Thymus (tissue), 11 donors: ENCODE data around the gene HLA-C. TPM values are rescaled to one million over a fixed set of nuclear protein-coding genes. Genes with fewer than 3 reads are reported as not detected.
"Not testable (repeated sequence)": the region's sequence is repeated elsewhere in the genome, so short reads cannot be mapped to it uniquely, and the experiment has no call there.

Experiments used
- DNase-seq, 9 donors: peaks; one replicate each; pipeline ENCODE4 v3.0.0-alpha.2; 2013; ENCODE audit warnings: low spot score in 9 of 9, low read depth in 6 of 9, missing footprints in 1 of 9
- H3K27ac ChIP-seq, 2 donors: one replicate each; pipeline ENCODE4 v1.5.1; 2013; ENCODE audit warnings: control low read depth in 1 of 2, low read depth in 1 of 2, low read length in 1 of 2, mild to moderate bottlenecking in 1 of 2, moderate library complexity in 1 of 2
- H3K27me3 ChIP-seq, 2 donors: one replicate each; pipeline ENCODE4 v1.5.1; 2013; ENCODE audit warnings: low read length in 1 of 2; ENCODE audit not compliant: control insufficient read depth in 2 of 2, insufficient read depth in 1 of 2
- H3K36me3 ChIP-seq, 2 donors: one replicate each; pipeline ENCODE4 v1.5.1; 2013; ENCODE audit warnings: low read length in 1 of 2, mild to moderate bottlenecking in 1 of 2, moderate library complexity in 1 of 2; ENCODE audit not compliant: control insufficient read depth in 2 of 2, insufficient read depth in 2 of 2
- H3K4me1 ChIP-seq, 2 donors: one replicate each; pipeline ENCODE4 v1.5.1; 2013; ENCODE audit warnings: low read length in 2 of 2; ENCODE audit not compliant: control insufficient read depth in 2 of 2, insufficient read depth in 2 of 2
- H3K4me3 ChIP-seq, 2 donors: one replicate each; pipeline ENCODE4 v1.5.1; 2013; ENCODE audit warnings: low read length in 2 of 2, control low read depth in 1 of 2, mild to moderate bottlenecking in 1 of 2
- H3K9me3 ChIP-seq, 2 donors: one replicate each; pipeline ENCODE4 v1.5.1; 2013; ENCODE audit warnings: low read length in 1 of 2, mild to moderate bottlenecking in 1 of 2; ENCODE audit not compliant: control insufficient read depth in 2 of 2, insufficient read depth in 1 of 2
- WGBS: extraction: QIAGEN DNeasy Blood & Tissue Kit; methylation state at CpG from one replicate; pipeline ENCODE4 v1.1.7; 2013; 5-methylcytosine and 5-hydroxymethylcytosine counted together
- polyA plus RNA-seq: library from polyadenylated mRNA; stranded (reverse); fragments of 200-250 nt; gene quantifications from one replicate; pipeline ENCODE4 v1.2.3, GENCODE V29; 2013
- total RNA-seq: library from RNA; stranded (reverse); fragments of 120-200 nt; gene quantifications from one replicate; pipeline ENCODE4 v1.2.4, GENCODE V29; 2013
- donor health status: healthy.

Gene HLA-C
- total and polyA plus RNA-seq, 2 donors: 259 to 293 TPM

DNA sequence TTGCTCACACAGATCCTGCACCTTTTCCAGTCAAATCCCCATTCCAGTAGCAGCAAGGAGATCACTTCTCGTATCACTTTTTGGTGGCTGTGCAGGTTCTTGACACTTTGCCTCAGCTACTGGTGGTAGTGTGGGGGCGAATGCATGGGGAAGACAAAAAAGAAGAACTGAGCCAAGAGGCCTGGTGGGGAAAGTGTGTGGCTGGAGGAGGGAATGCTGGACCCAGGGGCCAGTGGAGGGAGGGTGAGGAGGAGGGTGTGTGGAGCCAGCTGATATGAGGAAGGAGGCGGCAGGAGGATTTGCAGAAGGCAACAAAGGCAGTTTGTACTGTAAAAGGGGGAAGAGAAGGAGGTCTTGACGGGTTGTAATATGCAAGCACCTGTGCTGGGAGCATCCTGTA, 15.7 kb upstream of the HLA-C start:
- Histone ChIP-seq H3K4me3 (no peak overlapping the region), H3K27ac (no peak overlapping the region), H3K4me1 (peaks cover 7 to 16% of the 10 kb centered on the region in 2 donors), H3K36me3 (no peaks in the 10 kb centered on the region), H3K27me3 (peaks cover 0 to 14% of the 10 kb centered on the region in 2 donors), H3K9me3 (no peaks in the 10 kb centered on the region)
- WGBS: 93% methylated on average over 4 of the region's 4 CpGs
- no peak for DNase-seq

- no peaks in the 10 kb centered on the region for H3K9me3 ChIP-seq
- peaks cover 7 to 16% of the 10 kb centered on the region in 2 donors for H3K4me1 ChIP-seq
- H3K4me3 ChIP-seq: no peak overlapping the region
- DNase-seq: no peak
- H3K36me3 ChIP-seq: no peaks in the 10 kb centered on the region
- WGBS: 93% methylated on average over 2 of the region's 2 CpGs
- H3K27me3 ChIP-seq: peaks cover 0 to 9% of the 10 kb centered on the region in 2 donors
- H3K27ac ChIP-seq: no peak overlapping the region
Observed at GRCh38 chr6:31285982-31286381, 14.1 kb upstream of the HLA-C start.

DNA sequence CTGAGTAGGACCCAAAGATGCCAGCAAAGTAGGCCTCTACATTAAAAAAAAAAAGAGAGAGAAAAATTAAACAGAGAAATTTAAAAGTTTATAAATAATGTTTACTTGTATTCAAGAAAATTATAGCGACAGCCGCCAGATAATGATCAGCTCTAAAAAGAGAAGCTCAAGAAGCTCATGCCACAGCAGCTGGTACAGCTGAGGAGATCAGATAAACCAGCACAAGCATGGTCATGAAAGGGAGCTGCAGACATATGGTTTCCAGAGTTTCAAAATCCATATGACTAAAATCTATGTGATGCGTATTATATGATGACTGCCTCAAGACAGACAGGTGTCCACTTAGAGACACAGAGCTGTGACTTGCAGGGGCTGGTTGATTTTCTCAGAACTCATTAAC, 13.6 kb upstream of the HLA-C start:
- H3K36me3 ChIP-seq: no peaks in the 10 kb centered on the region
- peak in 6 of 9 donors; percentile 22 to 59 (median 38) for DNase-seq
- H3K27me3 ChIP-seq: peaks cover 0 to 9% of the 10 kb centered on the region in 2 donors
- H3K9me3 ChIP-seq: no peaks in the 10 kb centered on the region
- H3K4me3 ChIP-seq: no peak overlapping the region
- H3K27ac ChIP-seq: no peak overlapping the region
- WGBS: 10% methylated on average over 3 of the region's 3 CpGs
- H3K4me1 ChIP-seq: peaks cover 7 to 16% of the 10 kb centered on the region in 2 donors

GRCh38 chr6:31279647-31280046, 7.8 kb upstream of the HLA-C start:
- H3K36me3 ChIP-seq, H3K27ac ChIP-seq, H3K9me3 ChIP-seq, H3K4me1 ChIP-seq, H3K4me3 ChIP-seq, DNase-seq, H3K27me3 ChIP-seq: not testable (repeated sequence)
- WGBS: 96% methylated on average over 3 of the region's 3 CpGs

- peak overlapping the region; percentile 49 to 66 for H3K27ac ChIP-seq
- 63% methylated on average over 10 of the region's 10 CpGs for WGBS
Observed at GRCh38 chr6:31272836-31273626, 1.1 kb upstream of the HLA-C start.

GRCh38 chr6:31272436-31272835, 544 bp upstream of the HLA-C start:
- H3K27ac ChIP-seq: peak overlapping the region; percentile 66 to 89
- H3K36me3 ChIP-seq: peaks cover 14 to 15% of the 10 kb centered on the region in 2 donors
- no peaks in the 10 kb centered on the region for H3K9me3 ChIP-seq
- H3K4me3 ChIP-seq: peak overlapping the region; percentile 59 to 65
- H3K27me3 ChIP-seq: no peaks in the 10 kb centered on the region
- peaks cover 0 to 8% of the 10 kb centered on the region in 2 donors for H3K4me1 ChIP-seq
- WGBS: 49% methylated on average over 4 of the region's 4 CpGs
- DNase-seq: peak in 1 of 9 donors; percentile 44

More at GRCh38 chr6:31272836-31273626, 1.1 kb upstream of the HLA-C start:
- H3K4me3 ChIP-seq: peak overlapping the region; percentile 59 to 65
- peak in 2 of 9 donors; percentile 9 for DNase-seq
- peaks cover 12 to 15% of the 10 kb centered on the region in 2 donors for H3K36me3 ChIP-seq
- H3K9me3 ChIP-seq: no peaks in the 10 kb centered on the region
- H3K27me3 ChIP-seq: no peaks in the 10 kb centered on the region
- peaks cover 0 to 8% of the 10 kb centered on the region in 2 donors for H3K4me1 ChIP-seq

DNA sequence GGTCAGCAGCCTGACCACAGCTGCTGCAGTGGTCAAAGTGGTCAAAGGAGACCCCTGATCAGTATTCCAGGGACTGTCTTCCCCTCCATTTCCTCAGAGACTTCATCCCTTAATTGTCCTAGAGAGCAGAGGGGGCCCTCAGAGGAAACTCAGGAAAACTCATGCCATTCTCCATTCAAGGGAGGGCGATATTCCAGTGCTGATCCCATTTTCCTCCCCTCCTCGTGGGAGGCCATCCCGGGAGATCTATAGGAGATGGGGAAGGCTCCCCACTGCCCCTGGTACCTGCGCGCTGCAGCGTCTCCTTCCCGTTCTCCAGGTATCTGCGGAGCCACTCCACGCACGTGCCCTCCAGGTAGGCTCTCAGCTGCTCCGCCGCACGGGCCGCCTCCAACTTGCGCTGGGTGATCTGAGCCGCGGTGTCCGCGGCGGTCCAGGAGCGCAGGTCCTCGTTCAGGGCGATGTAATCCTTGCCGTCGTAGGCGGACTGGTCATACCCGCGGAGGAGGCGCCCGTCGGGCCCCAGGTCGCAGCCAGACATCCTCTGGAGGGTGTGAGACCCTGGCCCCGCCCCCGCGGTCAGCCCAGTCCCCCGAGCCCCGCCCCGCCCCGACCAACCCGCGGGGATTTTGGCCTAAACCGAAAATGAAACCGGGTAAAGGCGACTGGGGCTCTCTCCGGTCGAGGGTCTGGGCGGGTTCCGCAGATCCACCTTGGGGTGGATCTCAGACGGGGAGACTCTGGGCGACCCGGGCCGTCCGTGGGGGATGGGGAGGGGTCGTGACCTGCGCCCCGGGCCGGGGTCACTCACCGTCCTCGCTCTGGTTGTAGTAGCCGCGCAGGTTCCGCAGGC, 878 bp downstream of the HLA-C start:
- Histone ChIP-seq H3K9me3 (no peaks in the 10 kb centered on the region), H3K4me1 (peaks cover 0 to 8% of the 10 kb centered on the region in 2 donors), H3K27me3 (no peaks in the 10 kb centered on the region), H3K36me3 (peaks cover 14 to 15% of the 10 kb centered on the region in 2 donors), H3K27ac (peak overlapping the region; percentile 76 to 91), H3K4me3 (peak overlapping the region; percentile 59 to 65)
- 14% methylated on average over 62 of the region's 62 CpGs for WGBS
- DNase-seq: peak in 4 of 9 donors; percentile 8 to 37 (median 26)

DNA sequence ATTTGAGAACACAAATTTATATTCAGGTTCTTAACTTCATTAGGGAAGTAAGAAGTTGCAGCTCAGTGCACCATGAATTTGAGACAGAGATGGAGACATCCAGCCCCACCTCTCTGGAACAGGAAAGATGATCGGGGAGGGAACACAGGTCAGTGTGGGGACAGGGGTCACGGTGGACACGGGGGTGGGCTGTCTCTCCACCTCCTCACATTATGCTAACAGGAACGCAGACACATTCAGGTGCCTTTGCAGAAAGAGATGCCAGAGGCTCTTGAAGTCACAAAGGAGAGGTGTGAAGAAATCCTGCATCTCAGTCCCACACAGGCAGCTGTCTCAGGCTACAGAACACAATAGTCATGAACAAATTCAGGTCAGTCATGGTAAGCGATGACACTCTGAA, 3.1 kb downstream of the HLA-C start:
- no peak overlapping the region for H3K27ac ChIP-seq

DNA sequence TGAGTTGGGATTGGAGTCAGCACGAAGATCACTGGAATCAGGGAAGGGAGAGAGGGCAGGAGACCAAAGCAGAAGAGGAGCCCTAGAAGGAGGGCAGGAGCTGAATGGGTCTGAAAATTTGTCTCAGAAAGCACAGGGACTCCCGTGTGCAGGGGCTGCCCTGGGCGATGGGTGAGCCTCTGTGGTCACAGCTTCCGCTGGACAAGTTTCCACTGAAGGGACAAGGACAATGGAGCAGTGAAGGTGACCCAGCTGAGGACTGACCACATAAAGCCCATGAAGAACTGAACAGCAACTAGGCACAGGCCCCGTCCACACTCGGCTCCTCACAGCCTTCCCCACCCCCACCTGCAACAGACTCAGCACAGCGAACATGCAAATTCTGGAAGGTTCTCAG, 3.5 kb downstream of the HLA-C start:
- Histone ChIP-seq H3K27me3 (no peaks in the 10 kb centered on the region), H3K36me3 (peaks cover 14 to 15% of the 10 kb centered on the region in 2 donors), H3K9me3 (no peaks in the 10 kb centered on the region), H3K27ac (no peak overlapping the region), H3K4me3 (no peak overlapping the region), H3K4me1 (peaks cover 0 to 8% of the 10 kb centered on the region in 2 donors)
- 83% methylated on average over 7 of the region's 7 CpGs for WGBS
- DNase-seq: no peak

More for the DNA sequence above, 3.1 kb downstream of the HLA-C start:
- DNase-seq: no peak
- Histone ChIP-seq H3K4me3 (no peak overlapping the region), H3K27me3 (no peaks in the 10 kb centered on the region), H3K36me3 (peaks cover 14 to 15% of the 10 kb centered on the region in 2 donors), H3K9me3 (no peaks in the 10 kb centered on the region), H3K4me1 (peaks cover 0 to 8% of the 10 kb centered on the region in 2 donors)
- WGBS: 79% methylated on average over 5 of the region's 5 CpGs
